Neural crest cell (in vitro differentiated cells): Measurements from ENCODE around the gene BEST1. TPM values are rescaled to one million over a fixed set of nuclear protein-coding genes. Genes with fewer than 3 reads are reported as not detected.

ENCODE experiments used
- DNase-seq: peaks from one replicate; pipeline ENCODE4 v3.0.0; 2021; ENCODE audit warnings: low read depth, mixed read lengths, low spot score
- H3K27ac Mint-ChIP-seq: one replicate; pipeline ENCODE4 v1.8.0; 2021; ENCODE audit warnings: mild to moderate bottlenecking, mixed read lengths; ENCODE audit not compliant: unreplicated experiment
- H3K27me3 Mint-ChIP-seq: 2 replicates; pipeline ENCODE4 v1.8.0; 2021; ENCODE audit warnings: low read depth, mild to moderate bottlenecking, mixed read lengths
- H3K36me3 Mint-ChIP-seq: 2 replicates; pipeline ENCODE4 v1.8.0; 2021; ENCODE audit warnings: low read depth, mild to moderate bottlenecking, mixed read lengths
- H3K4me1 Mint-ChIP-seq: 2 replicates; pipeline ENCODE4 v1.8.0; 2021; ENCODE audit warnings: mixed read lengths
- H3K4me3 Mint-ChIP-seq: one replicate; pipeline ENCODE4 v1.8.0; 2021; ENCODE audit warnings: mild to moderate bottlenecking, mixed read lengths
- H3K9me3 Mint-ChIP-seq: 2 replicates; pipeline ENCODE4 v1.8.0; 2021; ENCODE audit warnings: mixed read lengths
- total RNA-seq: library from RNA; stranded (reverse); gene quantifications from 2 replicates; pipeline ENCODE4 v1.2.1, GENCODE V29; 2021
- TF ChIP-seq, protein P1 (sequence below): fragments of 200-600 bp; sonication (generic); conservative IDR thresholded peaks from 2 replicates; pipeline ENCODE4 v1.5.0; 2021; ENCODE audit warnings: antibody characterized with exemption, mild to moderate bottlenecking

The BEST1 gene
- total RNA-seq, 1 donor from 2014 or later = 0.96 TPM

DNA sequence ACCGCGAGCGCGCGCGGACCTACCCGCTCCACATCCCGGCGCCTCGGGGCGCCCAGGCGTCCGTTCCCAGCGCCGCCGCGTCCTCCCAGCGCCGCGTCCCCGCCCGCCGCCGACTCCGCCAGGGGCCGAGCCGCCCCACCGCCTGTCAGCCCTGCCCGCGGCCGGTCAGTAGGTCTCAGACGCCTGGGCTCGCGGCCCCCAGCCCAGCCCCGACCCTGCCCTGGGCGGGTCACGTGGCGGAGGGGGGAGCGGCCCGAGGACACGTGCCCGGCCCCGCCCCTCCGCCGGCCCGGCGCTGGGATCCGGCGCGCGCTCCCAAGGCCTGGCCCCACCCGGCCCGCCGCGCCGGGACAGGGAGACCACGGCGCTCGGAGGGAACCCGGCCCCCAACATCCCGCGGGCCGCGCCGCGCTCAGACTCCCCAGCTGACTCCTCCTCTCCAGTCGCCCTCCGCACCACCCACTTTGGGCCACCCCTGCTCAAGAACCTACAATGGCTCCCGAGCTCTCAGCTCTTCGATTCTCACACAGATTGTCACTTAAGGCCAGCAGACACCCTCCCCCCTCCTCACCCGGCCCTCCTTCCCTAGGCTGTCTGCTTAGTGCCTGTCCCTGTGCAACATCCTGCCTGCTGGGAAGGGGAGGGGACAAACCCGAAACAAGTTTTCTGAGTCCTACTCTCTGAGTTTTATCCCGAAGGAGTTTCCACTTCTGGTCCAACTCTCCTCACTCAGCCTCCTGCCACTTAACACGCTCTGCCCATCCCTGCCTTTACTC lies 32.6 kb upstream of the BEST1 start, which contains the start of gene RAB3IL1:
RAB3IL1 (minus strand) TSS at position 233 of the 776 bp plus-strand sequence; CDS start at position 34, 199 bp downstream.
- Mint-ChIP-seq H3K27me3 (peaks cover 63% of the 10 kb centered on the region), H3K4me3 (peak within 1 kb of the TSS; percentile 83), H3K27ac (no peak within 1 kb of the TSS), H3K36me3 (no peaks in the 10 kb centered on the region), H3K9me3 (no peaks in the 10 kb centered on the region), H3K4me1 (peaks cover 10% of the 10 kb centered on the region)
- TF ChIP-seq, protein P1, sequence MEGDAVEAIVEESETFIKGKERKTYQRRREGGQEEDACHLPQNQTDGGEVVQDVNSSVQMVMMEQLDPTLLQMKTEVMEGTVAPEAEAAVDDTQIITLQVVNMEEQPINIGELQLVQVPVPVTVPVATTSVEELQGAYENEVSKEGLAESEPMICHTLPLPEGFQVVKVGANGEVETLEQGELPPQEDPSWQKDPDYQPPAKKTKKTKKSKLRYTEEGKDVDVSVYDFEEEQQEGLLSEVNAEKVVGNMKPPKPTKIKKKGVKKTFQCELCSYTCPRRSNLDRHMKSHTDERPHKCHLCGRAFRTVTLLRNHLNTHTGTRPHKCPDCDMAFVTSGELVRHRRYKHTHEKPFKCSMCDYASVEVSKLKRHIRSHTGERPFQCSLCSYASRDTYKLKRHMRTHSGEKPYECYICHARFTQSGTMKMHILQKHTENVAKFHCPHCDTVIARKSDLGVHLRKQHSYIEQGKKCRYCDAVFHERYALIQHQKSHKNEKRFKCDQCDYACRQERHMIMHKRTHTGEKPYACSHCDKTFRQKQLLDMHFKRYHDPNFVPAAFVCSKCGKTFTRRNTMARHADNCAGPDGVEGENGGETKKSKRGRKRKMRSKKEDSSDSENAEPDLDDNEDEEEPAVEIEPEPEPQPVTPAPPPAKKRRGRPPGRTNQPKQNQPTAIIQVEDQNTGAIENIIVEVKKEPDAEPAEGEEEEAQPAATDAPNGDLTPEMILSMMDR = no peak
- DNase-seq = peak; percentile 47

DNA sequence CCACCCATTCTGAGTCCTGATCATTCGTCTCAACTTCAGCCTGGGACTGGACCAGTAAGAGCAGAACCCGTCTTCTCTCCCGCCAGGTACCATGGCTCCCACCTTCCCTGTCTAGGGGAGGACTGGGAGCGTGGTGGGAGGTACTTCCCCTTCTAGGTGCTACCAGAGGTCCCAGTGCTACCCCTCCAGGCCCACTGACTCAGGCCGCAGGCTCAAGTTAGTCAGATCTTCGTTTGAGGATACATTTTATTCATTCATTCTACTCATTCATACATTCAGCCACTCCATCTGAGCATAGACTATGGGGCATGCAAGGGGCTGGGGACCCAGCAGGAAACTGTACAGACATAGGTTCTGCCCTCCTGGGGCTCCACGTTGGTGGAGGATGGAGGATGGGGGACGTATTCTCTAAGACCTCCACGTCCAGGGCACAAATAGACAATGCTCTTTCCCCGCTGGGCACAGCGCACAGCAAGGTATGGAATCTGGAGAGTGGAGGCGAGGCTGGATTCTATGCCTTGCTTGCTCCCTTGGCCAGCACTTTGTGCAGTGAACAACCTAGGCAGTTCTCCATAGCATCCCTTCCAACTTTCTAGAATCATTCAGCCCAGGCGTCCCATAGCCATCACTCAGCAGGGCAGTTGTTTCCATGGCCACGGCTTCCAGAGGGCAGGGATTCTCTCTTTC lies 31.8 kb upstream of the BEST1 start:
- H3K4me3 Mint-ChIP-seq = peak overlapping the region; percentile 83
- H3K9me3 Mint-ChIP-seq = no peaks in the 10 kb centered on the region
- H3K4me1 Mint-ChIP-seq = peaks cover 10% of the 10 kb centered on the region
- no peaks in the 10 kb centered on the region for H3K36me3 Mint-ChIP-seq
- peaks cover 63% of the 10 kb centered on the region for H3K27me3 Mint-ChIP-seq
- TF ChIP-seq, protein P1 = no peak
- no peak overlapping the region for H3K27ac Mint-ChIP-seq
- DNase-seq = no peak

DNA sequence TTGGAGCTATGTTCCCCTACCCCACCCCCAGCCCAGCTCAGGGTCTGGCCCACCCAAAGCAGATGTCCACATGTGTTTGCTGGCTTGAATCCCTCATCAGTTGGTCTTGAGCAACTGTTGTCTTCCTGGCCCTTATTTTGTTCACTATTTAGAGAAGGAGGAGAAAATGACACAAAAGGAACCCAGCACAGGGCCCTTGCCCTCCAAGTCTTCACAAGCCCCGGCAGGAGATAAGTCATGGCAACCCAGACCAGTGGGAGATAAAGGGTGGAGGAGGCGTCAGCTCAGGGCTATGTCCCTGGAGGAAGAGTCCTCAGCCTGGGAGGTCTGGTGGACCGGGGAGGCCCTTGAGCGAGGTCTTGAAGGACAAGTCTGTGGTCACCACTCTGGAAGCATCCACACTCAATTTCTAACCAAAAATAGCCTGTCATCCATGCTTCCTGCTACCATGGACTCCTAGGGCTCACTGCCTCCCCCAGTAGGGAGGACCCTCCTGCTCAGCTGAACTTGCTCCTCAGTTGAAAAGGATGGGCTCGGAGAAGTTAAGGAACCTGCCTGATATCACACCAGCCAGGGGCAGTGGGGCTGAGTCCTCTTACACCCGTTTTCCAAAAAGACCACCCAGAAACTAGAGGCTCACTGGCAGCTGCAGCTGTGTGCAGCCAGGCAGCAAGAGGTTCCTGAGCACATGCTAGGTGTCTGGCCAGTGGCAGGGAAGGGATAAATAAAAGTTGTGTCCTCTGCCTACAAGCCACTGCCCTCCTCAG lies 31.0 kb upstream of the BEST1 start:
- H3K36me3 Mint-ChIP-seq = no peaks in the 10 kb centered on the region
- H3K4me3 Mint-ChIP-seq = no peak overlapping the region
- TF ChIP-seq, protein P1 = no peak
- peaks cover 57% of the 10 kb centered on the region for H3K27me3 Mint-ChIP-seq
- no peak overlapping the region for H3K27ac Mint-ChIP-seq
- H3K9me3 Mint-ChIP-seq = no peaks in the 10 kb centered on the region
- no peak for DNase-seq
- H3K4me1 Mint-ChIP-seq = peaks cover 10% of the 10 kb centered on the region

DNA sequence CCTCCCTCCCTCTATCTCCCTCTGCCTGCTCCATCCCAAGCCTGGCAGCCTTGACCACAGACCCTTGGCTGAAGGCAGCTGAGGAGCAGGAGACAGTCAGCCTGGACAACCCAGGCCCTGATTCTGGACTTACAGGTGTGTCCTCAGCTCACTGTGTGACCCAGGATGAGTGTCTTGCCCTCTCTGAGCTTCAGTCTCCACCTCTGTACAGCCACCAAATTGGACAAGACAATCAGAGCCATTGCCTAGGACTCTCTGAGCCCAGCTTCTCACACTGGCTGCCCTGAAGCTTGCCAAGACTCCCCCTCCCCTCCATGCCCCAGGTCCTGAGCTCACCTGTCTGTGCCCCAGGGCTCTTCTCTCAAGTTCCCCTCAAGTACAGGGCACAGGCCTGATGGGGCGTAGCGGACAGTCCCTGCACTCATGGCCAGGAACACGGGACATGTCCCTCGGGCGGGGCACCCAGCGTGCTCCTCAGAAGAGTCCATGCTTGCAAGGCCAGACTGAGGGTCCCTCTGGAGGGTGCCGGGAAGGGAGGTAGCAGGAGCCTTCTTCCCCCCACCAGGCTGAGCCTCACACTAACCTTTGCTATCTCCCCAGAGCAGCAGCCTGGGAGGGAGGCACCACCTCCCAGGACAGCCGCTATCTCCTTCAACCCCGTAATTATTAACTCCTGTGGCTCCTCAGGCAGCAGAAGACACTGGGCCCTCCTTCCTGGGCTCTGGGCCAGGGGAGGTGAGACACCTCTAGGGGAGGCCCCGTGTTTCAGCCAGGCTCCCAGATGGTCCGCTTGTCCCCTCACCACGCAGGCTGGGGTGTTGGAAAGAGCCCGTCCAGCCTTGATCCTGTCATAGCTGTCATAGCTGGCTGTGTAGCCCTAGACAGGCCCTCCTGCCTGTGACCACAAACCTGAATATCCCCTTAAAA lies 30.2 kb upstream of the BEST1 start:
- TF ChIP-seq, protein P1 = no peak
- DNase-seq = no peak
- H3K27me3 Mint-ChIP-seq = peaks cover 52% of the 10 kb centered on the region
- peaks cover 10% of the 10 kb centered on the region for H3K4me1 Mint-ChIP-seq
- no peaks in the 10 kb centered on the region for H3K36me3 Mint-ChIP-seq
- H3K27ac Mint-ChIP-seq = no peak overlapping the region
- H3K4me3 Mint-ChIP-seq = peak overlapping the region; percentile 70
- H3K9me3 Mint-ChIP-seq = no peaks in the 10 kb centered on the region
